Kidney (tissue), 14 donors: ENCODE data around the gene TNFSF13. TPM values are rescaled to one million over a fixed set of nuclear protein-coding genes. Genes with fewer than 3 reads are reported as not detected.
A peak's percentile ranks its signal among the peaks of the same experiment; 100 is the strongest.

Experiments used
- DNase-seq, 5 donors: peaks; one replicate each; pipeline ENCODE4 v3.0.0-alpha.2; 2013 to 2020
- FAIRE-seq: peaks from 2 replicates; lab custom pipeline; 2012; peaks lifted over from hg19 to GRCh38; lab: Jason Lieb, UNC
- H3K27ac ChIP-seq, 2 donors: one replicate each; pipeline ENCODE4 v1.7.0; 2013; ENCODE audit warnings: low read depth in 2 of 2, low read length in 2 of 2, inconsistent platforms in 1 of 2
- H3K27me3 ChIP-seq: one replicate; pipeline ENCODE4 v1.7.1; 2013; ENCODE audit warnings: low read length, inconsistent platforms; ENCODE audit not compliant: control insufficient read depth, insufficient read depth
- H3K36me3 ChIP-seq, 3 donors: one replicate each; pipeline versions ENCODE4 v1.7.0 to v1.7.1; 2013; ENCODE audit warnings: low read length in 3 of 3, control low read depth in 1 of 3, inconsistent platforms in 1 of 3; ENCODE audit not compliant: insufficient read depth in 3 of 3, control insufficient read depth in 2 of 3
- H3K4me1 ChIP-seq, 3 donors: one replicate each; pipeline versions ENCODE4 v1.7.0 to v1.7.1; 2013; ENCODE audit warnings: low read length in 3 of 3, inconsistent platforms in 1 of 3, low read depth in 1 of 3; ENCODE audit not compliant: control insufficient read depth in 2 of 3, insufficient read depth in 2 of 3
- H3K4me3 ChIP-seq, 3 donors: one replicate each; pipeline versions ENCODE4 v1.7.0 to v1.8.1; 2013; ENCODE audit warnings: low read length in 3 of 3, control low read depth in 1 of 3, inconsistent platforms in 1 of 3
- H3K9ac ChIP-seq, 3 donors: one replicate each; pipeline versions ENCODE4 v1.7.0 to v1.7.1; 2013; ENCODE audit warnings: low read length in 3 of 3, control low read depth in 1 of 3, inconsistent platforms in 1 of 3
- H3K9me3 ChIP-seq, 3 donors: one replicate each; pipeline versions ENCODE4 v1.7.0 to v1.7.1; 2013; ENCODE audit warnings: low read length in 3 of 3, control low read depth in 1 of 3, inconsistent platforms in 1 of 3; ENCODE audit not compliant: control insufficient read depth in 2 of 3, insufficient read depth in 1 of 3
- intact Hi-C: fragments of 100-400 bp; cut with DNase I; formaldehyde crosslinking; loops from one replicate; pipeline ENCODE4 v1.11.1; 2022
- polyA plus RNA-seq: library from polyadenylated mRNA; stranded (reverse); fragments of 350-450 nt; fragmentation: Illumina TruSeq; extraction: RNeasy Lipid Tissue Mini Kit (QIAGEN cat#74804); gene quantifications from one replicate; pipeline ENCODE4 v1.2.3, GENCODE V29; 2014; ENCODE audit warnings: low read depth, low replicate concordance; ENCODE audit not compliant: insufficient read depth
- total RNA-seq: library from RNA; stranded (reverse); fragmentation: NEBNext Ultra II Directional; extraction: Animal tissue kit (Norgen Biotek cat#: 25700); gene quantifications from one replicate; pipeline ENCODE4 v1.2.1, GENCODE V29; 2021
- TF ChIP-seq, protein P1 (sequence below): IDR thresholded peaks from 3 replicates; pipeline ENCODE4 v1.5.1; 2012; ENCODE audit warnings: mild to moderate bottlenecking, moderate library complexity, borderline replicate concordance; ENCODE audit not compliant: insufficient read depth; ENCODE audit errors: extremely low read depth
- donor health status: control.
- donor health status: control.
- donor health status: control.
- donor health status: control.
- donor health status: control.
- donor health status: DM: yes; HTN: yes; CAD: no.
- donor health status: Normal renal cell carcinoma (clear cell type).

The TNFSF13 gene
- total and polyA plus RNA-seq, 2 donors from 2014 or later = 68.6 to 99.2 TPM

GRCh38 chr17:7548585-7549400, 9.8 kb upstream of the TNFSF13 start, which contains the start of gene TNFSF12:
Gene TNFSF12 (plus strand): TSS chr17:7549058. CDS start chr17:7549154, 96 bp downstream.
- peak; percentile 56 to 91 (median 61) for DNase-seq
- no peaks in the 10 kb centered on the region for H3K36me3 ChIP-seq
- no peaks in the 10 kb centered on the region for H3K27me3 ChIP-seq
- H3K4me1 ChIP-seq = peaks cover 0 to 17% (median 13%) of the 10 kb centered on the region in 3 donors
- H3K4me3 ChIP-seq = peak within 1 kb of the TSS; percentile 61 to 92 (median 70)
- intact Hi-C loops = no loop called here
- peak within 1 kb of the TSS; percentile 42 to 95 (median 73) for H3K9ac ChIP-seq
- H3K9me3 ChIP-seq = no peaks in the 10 kb centered on the region
- TF ChIP-seq, protein P1, sequence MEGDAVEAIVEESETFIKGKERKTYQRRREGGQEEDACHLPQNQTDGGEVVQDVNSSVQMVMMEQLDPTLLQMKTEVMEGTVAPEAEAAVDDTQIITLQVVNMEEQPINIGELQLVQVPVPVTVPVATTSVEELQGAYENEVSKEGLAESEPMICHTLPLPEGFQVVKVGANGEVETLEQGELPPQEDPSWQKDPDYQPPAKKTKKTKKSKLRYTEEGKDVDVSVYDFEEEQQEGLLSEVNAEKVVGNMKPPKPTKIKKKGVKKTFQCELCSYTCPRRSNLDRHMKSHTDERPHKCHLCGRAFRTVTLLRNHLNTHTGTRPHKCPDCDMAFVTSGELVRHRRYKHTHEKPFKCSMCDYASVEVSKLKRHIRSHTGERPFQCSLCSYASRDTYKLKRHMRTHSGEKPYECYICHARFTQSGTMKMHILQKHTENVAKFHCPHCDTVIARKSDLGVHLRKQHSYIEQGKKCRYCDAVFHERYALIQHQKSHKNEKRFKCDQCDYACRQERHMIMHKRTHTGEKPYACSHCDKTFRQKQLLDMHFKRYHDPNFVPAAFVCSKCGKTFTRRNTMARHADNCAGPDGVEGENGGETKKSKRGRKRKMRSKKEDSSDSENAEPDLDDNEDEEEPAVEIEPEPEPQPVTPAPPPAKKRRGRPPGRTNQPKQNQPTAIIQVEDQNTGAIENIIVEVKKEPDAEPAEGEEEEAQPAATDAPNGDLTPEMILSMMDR = peak; percentile 11
- no peak for FAIRE-seq
- H3K27ac ChIP-seq = peak within 1 kb of the TSS; percentile 88 to 93

DNA sequence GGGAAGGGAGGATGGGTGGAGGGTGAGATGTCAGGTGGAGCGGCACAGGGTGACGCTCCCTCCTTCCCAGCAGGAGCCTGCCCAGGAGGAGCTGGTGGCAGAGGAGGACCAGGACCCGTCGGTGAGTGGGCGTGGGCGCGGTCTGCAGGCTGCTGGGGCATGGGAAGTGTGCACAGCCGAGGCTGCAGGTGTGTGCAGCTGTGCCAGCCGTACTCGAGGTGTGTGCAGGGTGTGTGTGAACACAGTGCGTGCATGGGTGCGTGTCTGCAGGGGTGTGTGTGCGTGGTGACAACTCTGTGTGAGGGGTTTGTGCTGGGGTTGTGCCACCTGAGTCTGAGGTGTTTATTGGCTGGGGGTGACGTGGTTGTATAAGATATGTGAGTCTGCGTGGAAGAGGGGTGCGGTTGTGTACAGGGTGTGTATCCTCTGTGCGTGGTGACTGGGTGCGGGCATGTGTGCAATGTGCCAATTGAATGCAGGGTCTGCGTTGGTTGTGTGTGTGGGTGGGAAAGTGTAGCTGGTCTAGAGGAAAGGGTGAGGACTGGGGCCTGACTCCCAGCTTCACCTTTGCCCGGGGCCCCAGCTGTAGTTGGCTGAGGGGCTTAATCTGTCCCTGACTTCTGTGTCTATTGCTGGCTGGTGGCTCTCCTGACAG, 9.0 kb upstream of the TNFSF13 start:
- DNase-seq (peak in 1 of 5 donors; percentile 58), FAIRE-seq (no peak)
- H3K27me3 ChIP-seq = no peaks in the 10 kb centered on the region
- peak overlapping the region; percentile 42 to 95 (median 64) for H3K9ac ChIP-seq
- no peaks in the 10 kb centered on the region for H3K36me3 ChIP-seq
- no peaks in the 10 kb centered on the region for H3K9me3 ChIP-seq
- peak overlapping the region; percentile 53 to 70 (median 62) for H3K4me3 ChIP-seq
- TF ChIP-seq, protein P1 = no peak
- H3K4me1 ChIP-seq = peaks cover 0 to 17% (median 10%) of the 10 kb centered on the region in 3 donors
- intact Hi-C loops = no loop called here
- H3K27ac ChIP-seq = peak overlapping the region; percentile 88 to 93

GRCh38 chr17:7550344-7550743, 8.2 kb upstream of the TNFSF13 start:
- TF ChIP-seq, protein P1 = no peak
- intact Hi-C loops = no loop called here
- no peak for FAIRE-seq

More at GRCh38 chr17:7550344-7550743, 8.2 kb upstream of the TNFSF13 start:
- no peak for DNase-seq
- Histone ChIP-seq H3K27ac (no peak overlapping the region), H3K4me3 (peak overlapping the region in 1 of 3 donors; percentile 70), H3K9me3 (no peaks in the 10 kb centered on the region), H3K36me3 (no peaks in the 10 kb centered on the region), H3K4me1 (peaks cover 0 to 17% (median 10%) of the 10 kb centered on the region in 3 donors), H3K9ac (peak overlapping the region in 1 of 3 donors; percentile 95), H3K27me3 (no peaks in the 10 kb centered on the region)
